HUES48 (cell line): Measurements from ENCODE around the gene CTTNBP2.
"Not testable (repeated sequence)": the region's sequence is repeated elsewhere in the genome, so short reads cannot be mapped to it uniquely, and the experiment has no call there.

Source experiments
- H3K27ac ChIP-seq: one replicate; pipeline ENCODE4 v1.7.0; 2013; ENCODE audit warnings: low read depth, low read length, inconsistent platforms
- H3K27me3 ChIP-seq: 2 replicates; pipeline ENCODE4 v1.6.1; 2013; ENCODE audit warnings: mild to moderate bottlenecking, low read length; ENCODE audit not compliant: control insufficient read depth, insufficient read depth
- H3K36me3 ChIP-seq: 2 replicates; pipeline ENCODE4 v1.6.1; 2013; ENCODE audit warnings: low read length; ENCODE audit not compliant: control insufficient read depth, insufficient read depth
- H3K4me1 ChIP-seq: 2 replicates; pipeline ENCODE4 v1.6.1; 2013; ENCODE audit warnings: mild to moderate bottlenecking, low read length; ENCODE audit not compliant: control insufficient read depth, insufficient read depth
- H3K4me3 ChIP-seq: 2 replicates; pipeline ENCODE4 v1.5.1; 2013; ENCODE audit warnings: mild to moderate bottlenecking, low read depth, low read length
- H3K9ac ChIP-seq: 2 replicates; pipeline ENCODE4 v1.6.1; 2013; ENCODE audit warnings: mild to moderate bottlenecking, low read depth, low read length, moderate library complexity
- H3K9me3 ChIP-seq: 2 replicates; pipeline ENCODE4 v1.6.1; 2013; ENCODE audit warnings: low read length; ENCODE audit not compliant: control insufficient read depth, insufficient read depth

The CTTNBP2 gene

DNA sequence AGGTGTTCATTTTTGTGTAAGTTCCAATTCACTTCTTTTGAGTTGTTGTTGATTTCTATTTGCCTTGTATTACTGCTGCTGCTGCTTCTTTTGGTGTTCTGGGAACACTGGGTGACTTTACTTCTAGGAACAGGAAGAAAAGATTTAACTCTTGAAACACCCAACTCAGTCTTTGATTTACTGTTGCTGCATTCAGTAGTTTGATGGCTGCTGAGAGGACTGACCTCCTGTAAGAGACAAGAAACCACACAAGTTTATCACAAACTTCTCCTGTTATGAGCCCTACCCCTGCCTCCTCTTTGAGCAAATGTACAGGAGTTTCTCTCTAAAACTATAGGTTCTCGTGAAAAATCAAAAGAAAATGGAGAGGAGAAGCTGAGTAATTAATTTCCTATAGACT is 161.7 kb downstream of the CTTNBP2 start:
- Histone ChIP-seq H3K27ac (no peak overlapping the region), H3K36me3 (peaks cover 12% of the 10 kb centered on the region), H3K4me1 (peaks cover 9% of the 10 kb centered on the region), H3K4me3 (no peak overlapping the region), H3K9me3 (no peaks in the 10 kb centered on the region), H3K9ac (no peak overlapping the region), H3K27me3 (no peaks in the 10 kb centered on the region)

DNA sequence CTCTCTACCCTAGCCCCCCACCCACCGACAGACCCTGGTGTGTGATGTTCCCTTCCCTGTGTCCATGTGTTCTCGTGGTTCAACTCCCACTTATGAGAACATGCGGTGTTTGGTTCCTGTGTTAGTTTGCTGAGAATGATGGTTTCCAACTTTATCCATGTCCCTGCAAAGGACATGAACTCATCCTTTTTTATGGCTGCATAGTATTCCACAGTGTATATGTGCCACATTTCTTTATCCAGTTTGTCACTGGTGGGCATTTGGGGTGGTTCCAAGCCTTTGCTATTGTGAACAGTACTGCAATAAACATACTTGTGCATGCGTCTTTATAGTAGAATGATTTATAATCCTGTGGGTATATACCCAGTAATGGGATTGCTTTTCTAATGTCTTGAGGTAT is 165.1 kb downstream of the CTTNBP2 start:
- not testable (repeated sequence) for H3K27ac ChIP-seq, H3K4me1 ChIP-seq, H3K9ac ChIP-seq, H3K27me3 ChIP-seq, H3K9me3 ChIP-seq, H3K36me3 ChIP-seq, H3K4me3 ChIP-seq

DNA sequence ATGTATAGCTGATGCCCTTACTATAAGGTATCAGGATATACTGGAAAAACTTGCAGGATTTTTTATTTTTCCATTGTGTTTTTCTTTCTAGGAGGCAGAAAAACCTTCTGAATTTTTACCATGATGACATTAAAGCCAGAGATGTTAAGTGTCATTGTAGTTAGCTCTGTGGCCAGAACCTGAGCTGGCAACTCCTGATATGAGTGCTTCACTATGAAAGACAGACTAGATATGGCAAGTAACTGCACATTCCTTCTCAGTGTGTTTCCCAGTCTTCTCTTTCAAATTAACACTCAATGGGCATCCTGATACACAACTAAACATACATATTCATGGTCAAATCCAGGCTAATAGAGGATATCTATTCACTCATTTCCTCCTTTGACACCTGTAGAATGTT is 166.2 kb downstream of the CTTNBP2 start:
- Histone ChIP-seq H3K9ac (no peak overlapping the region), H3K27ac (no peak overlapping the region), H3K4me3 (no peak overlapping the region), H3K4me1 (peaks cover 11% of the 10 kb centered on the region; the same call in 1 of the 2 replicates), H3K9me3 (no peaks in the 10 kb centered on the region), H3K36me3 (peaks cover 5% of the 10 kb centered on the region; the same call in 1 of the 2 replicates), H3K27me3 (no peaks in the 10 kb centered on the region)

DNA sequence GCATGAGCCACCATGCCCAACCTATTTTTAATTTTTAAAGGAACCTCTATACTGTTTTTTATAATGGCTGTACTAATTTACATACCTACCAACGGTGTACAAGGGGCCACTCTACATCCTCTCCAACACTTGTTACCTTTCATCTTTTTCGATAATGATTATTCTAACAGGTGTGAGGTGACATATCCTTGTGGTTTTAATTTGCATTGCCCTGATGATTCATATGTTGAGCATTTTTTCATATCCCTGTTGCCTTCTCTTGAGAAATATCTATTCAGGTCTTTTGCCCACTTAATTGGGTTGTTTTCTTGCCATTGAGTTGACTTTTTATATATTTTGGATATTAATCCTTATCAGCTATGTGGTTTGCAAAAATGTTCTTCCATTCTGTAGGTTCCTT is 167.0 kb downstream of the CTTNBP2 start:
- no peak overlapping the region for H3K4me3 ChIP-seq
- peaks cover 11% of the 10 kb centered on the region; the same call in 1 of the 2 replicates for H3K4me1 ChIP-seq
- peaks cover 5% of the 10 kb centered on the region; the same call in 1 of the 2 replicates for H3K36me3 ChIP-seq
- H3K9me3 ChIP-seq: no peaks in the 10 kb centered on the region
- no peak overlapping the region for H3K27ac ChIP-seq
- no peaks in the 10 kb centered on the region for H3K27me3 ChIP-seq
- H3K9ac ChIP-seq: no peak overlapping the region

DNA sequence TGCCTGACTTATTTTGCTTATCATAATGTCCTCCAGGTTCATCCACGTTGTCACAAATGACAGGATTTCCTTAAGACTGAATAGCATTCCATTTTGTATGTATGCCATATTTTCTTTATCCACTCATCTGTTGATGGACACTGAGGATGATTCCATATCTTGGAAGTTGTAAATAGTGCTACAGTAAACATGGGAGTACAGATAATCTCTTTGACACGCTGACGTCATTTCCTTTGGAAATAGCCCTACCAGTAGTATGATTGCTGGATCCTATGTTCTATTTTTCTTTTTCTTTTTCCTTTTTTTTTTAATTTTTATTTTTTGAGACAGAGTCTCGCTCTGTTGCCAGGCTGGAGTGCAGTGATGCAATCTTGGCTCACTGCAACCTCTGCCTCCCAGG is 167.6 kb downstream of the CTTNBP2 start:
- H3K9ac ChIP-seq: no peak overlapping the region
- H3K9me3 ChIP-seq: no peaks in the 10 kb centered on the region
- H3K4me3 ChIP-seq: no peak overlapping the region
- no peaks in the 10 kb centered on the region; the same call in 1 of the 2 replicates for H3K36me3 ChIP-seq
- H3K27ac ChIP-seq: no peak overlapping the region
- no peaks in the 10 kb centered on the region for H3K27me3 ChIP-seq
- H3K4me1 ChIP-seq: peaks cover 11% of the 10 kb centered on the region; the same call in 1 of the 2 replicates

DNA sequence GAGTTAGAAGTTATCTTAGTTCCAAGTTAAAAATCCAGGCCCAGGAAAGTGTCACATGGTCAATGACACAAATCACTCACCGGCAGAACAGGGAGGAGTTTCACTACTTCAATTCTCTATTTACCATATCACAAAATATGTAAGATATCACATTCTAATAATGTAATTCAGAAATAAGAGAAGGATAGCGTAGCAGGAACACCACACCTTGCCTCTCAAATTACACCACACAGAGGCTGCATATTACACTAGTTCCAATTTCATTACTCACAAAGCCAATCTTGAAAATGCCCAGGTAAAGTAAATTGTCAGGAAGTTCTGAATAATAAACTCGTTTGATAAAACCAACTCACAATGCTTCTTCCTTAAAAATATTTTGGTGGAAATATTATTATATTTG is 169.2 kb downstream of the CTTNBP2 start:
- Histone ChIP-seq H3K4me3 (no peak overlapping the region), H3K9ac (no peak overlapping the region), H3K4me1 (peaks cover 11% of the 10 kb centered on the region; the same call in 1 of the 2 replicates), H3K27me3 (no peaks in the 10 kb centered on the region), H3K27ac (no peak overlapping the region), H3K9me3 (no peaks in the 10 kb centered on the region), H3K36me3 (no peaks in the 10 kb centered on the region)

DNA sequence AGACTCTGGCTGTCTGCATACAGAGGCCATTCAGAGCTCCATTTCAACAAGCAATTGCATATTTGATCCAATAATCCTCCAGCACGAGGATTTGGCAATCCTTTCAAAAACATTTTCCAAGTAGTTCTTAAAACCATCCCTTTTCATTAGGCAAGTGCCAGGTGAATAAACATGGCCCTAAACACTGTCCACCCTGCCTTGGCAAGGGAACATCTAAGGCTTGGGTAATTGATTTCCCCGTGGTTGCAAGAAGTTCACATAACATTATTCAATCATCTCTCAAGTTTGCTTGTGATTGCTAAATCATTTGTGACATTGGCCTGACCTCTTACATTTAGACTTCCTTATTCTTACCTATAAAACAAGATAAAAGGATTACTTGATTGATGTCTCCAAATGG is 175.2 kb downstream of the CTTNBP2 start:
- H3K9ac ChIP-seq: no peak overlapping the region
- no peaks in the 10 kb centered on the region for H3K36me3 ChIP-seq
- no peaks in the 10 kb centered on the region for H3K9me3 ChIP-seq
- H3K4me1 ChIP-seq: no peaks in the 10 kb centered on the region
- no peak overlapping the region for H3K27ac ChIP-seq
- no peak overlapping the region for H3K4me3 ChIP-seq
- H3K27me3 ChIP-seq: no peaks in the 10 kb centered on the region

DNA sequence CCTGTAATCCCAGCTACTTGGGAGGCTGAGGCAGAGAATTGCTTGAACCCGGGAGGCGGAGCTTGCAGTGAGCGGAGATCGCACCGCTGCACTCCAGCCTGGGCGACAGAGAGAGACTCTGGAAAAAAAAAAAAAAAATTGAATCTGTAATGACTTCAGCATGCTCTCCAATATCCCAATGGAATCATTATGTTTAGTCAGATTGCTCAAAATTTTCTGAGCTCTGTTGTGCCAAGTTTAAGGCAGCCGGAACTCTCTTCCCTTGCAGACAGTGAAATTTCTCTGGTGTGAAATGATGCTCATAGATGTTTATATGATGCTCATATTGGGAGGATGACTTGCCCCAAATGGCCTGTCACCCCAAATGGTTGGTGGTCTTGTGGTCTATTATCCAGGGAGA is 180.9 kb downstream of the CTTNBP2 start:
- Histone ChIP-seq H3K4me1 (no peaks in the 10 kb centered on the region), H3K27me3 (no peaks in the 10 kb centered on the region), H3K36me3 (no peaks in the 10 kb centered on the region), H3K9ac (no peak overlapping the region), H3K27ac (no peak overlapping the region), H3K9me3 (no peaks in the 10 kb centered on the region), H3K4me3 (no peak overlapping the region)

DNA sequence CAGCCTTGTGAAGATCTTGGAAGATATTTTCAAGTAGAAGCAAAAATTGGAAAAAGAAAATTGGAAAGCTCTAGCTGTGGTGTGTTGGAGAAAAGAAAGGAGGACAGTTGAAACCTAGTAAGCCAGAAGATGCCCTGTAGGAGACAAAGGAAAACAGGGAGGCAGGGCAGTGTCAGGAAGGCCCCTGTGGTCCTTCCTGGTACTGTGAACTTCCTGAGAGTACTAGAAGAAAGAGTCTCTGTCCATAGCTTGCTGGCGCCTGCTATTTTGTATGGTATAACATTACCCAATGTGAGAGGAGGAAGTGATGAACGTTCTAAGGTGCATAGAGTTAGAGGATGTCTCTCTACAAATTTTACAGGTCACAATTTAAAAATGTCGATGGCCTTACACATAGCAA is 183.1 kb downstream of the CTTNBP2 start:
- Histone ChIP-seq H3K9me3 (no peaks in the 10 kb centered on the region), H3K27me3 (no peaks in the 10 kb centered on the region), H3K4me1 (no peaks in the 10 kb centered on the region), H3K36me3 (no peaks in the 10 kb centered on the region), H3K4me3 (no peak overlapping the region), H3K9ac (no peak overlapping the region), H3K27ac (no peak overlapping the region)

DNA sequence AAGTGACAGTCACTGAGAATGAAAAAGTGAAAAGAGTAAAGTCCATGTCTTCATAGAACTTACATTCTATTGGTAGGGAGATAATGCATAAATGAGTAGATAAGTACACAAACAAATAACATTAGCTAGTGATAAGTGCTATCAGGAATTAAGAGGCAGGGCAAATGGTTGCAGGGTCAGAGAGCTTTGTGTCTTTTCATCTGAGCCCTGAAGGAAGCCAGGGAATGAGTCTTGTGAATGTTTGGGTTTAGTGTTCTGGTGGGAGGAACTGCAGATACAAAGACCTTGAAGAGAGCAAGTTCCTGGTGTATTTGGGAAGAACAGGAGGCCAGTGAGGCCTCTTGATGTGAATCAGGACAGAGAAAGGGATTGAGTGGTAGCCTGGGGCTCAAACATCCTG is 183.8 kb downstream of the CTTNBP2 start:
- no peaks in the 10 kb centered on the region for H3K4me1 ChIP-seq
- H3K4me3 ChIP-seq: no peak overlapping the region
- H3K27ac ChIP-seq: no peak overlapping the region
- no peaks in the 10 kb centered on the region for H3K9me3 ChIP-seq
- H3K36me3 ChIP-seq: no peaks in the 10 kb centered on the region
- no peak overlapping the region for H3K9ac ChIP-seq
- H3K27me3 ChIP-seq: no peaks in the 10 kb centered on the region

DNA sequence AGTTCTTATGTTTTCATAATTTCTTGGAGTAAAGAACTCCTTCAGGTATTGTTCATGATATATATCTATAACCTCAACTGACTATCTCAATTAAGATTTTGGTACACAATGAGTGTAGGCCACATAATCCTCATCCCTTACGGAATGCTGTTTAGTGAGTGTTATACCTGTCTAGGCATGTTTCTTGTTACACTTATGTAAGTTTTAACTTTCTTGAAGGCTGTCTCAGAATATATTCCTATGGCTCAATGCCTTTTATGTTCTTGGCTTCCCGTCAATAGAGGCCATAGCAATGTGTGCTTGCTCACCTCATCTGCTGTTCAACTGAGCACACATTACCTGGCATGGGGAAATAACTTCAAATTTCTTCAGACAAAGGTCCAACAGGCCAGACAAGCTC is 185.1 kb downstream of the CTTNBP2 start:
- no peaks in the 10 kb centered on the region for H3K27me3 ChIP-seq
- peaks cover 9% of the 10 kb centered on the region; the same call in 1 of the 2 replicates for H3K4me1 ChIP-seq
- no peak overlapping the region for H3K27ac ChIP-seq
- H3K9me3 ChIP-seq: no peaks in the 10 kb centered on the region
- no peak overlapping the region for H3K4me3 ChIP-seq
- no peak overlapping the region for H3K9ac ChIP-seq
- no peaks in the 10 kb centered on the region for H3K36me3 ChIP-seq
